HG03521 (cell line): ENCODE measurements around the gene CDYL.

Source experiments
- ATAC-seq: cut with Tn5 transposase; IDR thresholded peaks from one replicate; pipeline ENCODE4 v1.9.1; 2021; ENCODE audit warnings: mild to moderate bottlenecking, moderate library complexity; ENCODE audit not compliant: unreplicated experiment

Gene CDYL

GRCh38 chr6:4774296-4774695, 1.9 kb upstream of the CDYL start:
- ATAC-seq = no peak

DNA sequence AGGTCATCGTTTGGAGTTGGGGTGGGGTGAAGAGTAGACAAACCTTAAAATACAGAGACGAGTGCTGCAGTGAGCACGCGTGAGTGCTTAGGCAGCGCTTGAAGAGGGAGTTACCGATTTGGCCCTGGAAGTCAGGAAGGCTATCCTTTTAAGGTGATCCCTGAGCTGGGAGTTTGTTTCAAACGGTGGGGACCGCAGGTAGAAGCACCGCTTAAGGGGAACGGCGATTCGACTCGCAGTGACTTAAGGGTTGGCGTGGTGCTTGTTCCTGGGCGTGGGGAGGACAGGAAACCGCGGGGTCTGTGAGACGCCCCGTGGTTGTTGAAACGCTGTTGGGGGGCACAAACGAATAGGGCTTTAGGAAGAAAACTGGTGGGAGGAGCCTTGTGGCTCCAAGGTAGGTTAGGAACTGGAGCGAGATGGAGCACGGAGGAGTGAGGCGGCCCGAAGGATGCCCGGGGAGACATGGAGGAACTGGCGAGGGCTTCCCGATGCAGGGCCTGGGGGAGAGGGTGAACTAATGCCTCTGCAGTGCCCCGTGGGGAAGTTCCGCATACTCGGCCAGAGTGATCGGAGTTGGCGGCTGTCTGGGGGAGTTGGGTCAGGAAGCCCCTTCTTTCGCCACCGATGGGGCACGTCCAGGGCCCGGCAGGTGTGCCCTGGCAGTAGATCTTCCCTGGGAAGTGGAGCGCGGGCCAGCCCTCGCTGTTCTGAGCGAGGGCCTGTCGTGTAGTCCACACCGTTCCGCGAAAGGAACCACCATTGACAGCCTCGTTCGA, 1.3 kb upstream of the CDYL start:
- no peak for ATAC-seq

- peak; percentile 44 for ATAC-seq
Measured at GRCh38 chr6:4775494-4776130, 592 bp upstream of the CDYL start.

DNA sequence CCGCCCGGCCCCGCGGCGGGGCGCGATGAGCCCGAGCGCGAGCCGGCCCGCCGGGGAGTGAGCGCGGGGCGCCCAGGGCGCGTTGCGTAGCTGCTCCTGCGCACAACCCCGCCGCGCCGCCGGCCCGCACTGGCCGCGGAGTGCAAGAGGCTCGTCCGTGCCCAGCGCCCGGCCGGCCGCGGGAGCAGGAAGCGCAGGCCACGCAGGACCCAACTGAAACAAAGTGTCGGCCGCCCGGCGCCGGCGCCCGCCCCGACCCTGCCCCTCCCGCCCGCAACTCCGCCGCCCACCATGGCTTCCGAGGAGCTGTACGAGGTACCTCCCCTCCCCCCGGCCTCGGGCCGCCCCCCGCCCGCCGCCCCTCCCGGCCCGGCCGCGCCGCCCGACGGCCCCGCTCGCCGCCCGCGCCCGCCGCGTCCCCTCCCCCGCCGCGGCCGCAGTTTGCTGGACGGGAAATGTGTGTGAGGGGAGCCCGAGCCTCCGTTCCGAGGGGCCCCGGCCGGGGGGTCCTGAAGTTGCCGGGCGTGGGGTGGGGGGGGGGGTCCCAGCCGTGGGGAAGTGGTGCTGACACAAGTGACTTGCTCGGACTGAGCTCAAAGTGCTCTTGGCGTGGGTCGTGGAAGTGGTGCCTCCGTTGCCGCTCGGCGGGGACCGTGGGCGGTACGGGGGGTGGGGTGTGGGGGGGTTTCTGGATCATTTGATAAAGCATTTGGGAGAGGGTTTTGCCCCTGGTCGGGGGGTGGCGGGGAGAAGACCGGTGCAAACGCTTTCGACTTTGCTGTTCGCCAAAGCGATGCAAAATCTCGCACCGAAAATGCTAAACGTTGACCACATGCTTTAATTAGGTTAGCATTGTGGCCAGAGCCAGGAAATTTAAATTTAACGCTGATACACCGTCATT, 539 bp downstream of the CDYL start:
- peak; percentile 14 for ATAC-seq

DNA sequence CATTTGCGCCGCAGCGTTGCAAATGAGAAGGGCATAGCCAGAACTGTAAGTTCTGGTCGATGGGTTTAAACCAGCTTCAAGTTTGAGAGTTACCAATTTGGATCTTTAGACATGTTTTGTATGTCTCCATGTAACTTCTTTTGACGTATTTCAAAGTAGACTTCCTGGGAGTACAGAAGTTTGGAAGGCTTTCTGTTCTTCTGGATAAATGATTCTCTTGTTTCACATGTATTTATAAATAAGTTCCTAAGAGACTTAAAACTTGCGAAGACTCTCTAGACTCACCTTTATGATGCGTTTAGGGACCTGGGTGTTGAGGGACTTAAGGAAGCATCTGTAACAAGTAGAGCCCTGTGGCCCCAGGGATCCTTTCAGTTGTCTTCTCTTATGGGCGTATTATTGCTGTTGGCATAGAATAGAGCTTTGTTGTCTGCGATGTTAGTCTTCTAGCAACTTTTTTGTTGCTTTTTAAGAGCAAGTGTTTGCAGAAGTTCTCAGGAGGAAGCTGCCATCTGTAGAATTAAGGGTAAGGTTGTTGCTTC, 1.3 kb downstream of the CDYL start:
- no peak for ATAC-seq

DNA sequence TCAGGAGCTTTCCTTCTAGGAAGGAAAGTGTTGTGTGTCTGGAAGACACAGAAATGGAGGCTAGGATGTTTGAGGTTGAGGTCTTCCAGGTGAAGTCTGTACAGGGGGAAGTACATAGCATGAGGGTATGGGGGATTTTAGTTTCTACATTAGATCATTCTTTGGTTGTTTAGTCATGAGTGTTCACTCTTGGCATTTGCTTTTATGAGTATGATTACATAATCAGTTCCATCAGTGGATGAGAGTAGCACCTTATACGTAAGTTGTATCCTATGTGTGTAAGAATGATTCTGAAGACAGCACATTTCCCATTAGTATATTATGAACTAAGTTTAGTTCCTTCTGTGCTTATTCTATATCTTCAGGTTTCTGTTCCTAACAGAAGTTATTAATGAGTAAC, 1.9 kb downstream of the CDYL start:
- no peak for ATAC-seq

- ATAC-seq = no peak
Measured at GRCh38 chr6:4780360-4780812, 4.2 kb downstream of the CDYL start.

DNA sequence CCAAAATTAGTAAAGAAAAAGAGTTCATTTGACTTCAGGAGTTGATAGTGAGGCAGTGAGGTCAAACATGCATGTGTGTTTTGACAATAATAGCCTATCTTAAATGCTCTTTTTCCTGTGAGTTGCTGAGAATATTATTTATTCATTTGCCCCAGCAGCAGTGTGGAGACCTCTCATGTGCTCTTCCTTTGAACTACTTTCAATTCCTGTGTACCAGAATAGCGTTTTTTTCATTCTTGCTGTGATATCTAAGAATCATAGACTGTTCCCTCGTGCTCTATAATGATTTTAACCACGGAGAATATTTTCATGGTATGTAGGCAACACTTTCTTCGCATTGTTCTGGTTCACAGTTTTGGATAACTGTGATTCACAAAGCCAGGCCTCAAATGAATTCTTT, 5.2 kb downstream of the CDYL start:
- no peak for ATAC-seq

DNA sequence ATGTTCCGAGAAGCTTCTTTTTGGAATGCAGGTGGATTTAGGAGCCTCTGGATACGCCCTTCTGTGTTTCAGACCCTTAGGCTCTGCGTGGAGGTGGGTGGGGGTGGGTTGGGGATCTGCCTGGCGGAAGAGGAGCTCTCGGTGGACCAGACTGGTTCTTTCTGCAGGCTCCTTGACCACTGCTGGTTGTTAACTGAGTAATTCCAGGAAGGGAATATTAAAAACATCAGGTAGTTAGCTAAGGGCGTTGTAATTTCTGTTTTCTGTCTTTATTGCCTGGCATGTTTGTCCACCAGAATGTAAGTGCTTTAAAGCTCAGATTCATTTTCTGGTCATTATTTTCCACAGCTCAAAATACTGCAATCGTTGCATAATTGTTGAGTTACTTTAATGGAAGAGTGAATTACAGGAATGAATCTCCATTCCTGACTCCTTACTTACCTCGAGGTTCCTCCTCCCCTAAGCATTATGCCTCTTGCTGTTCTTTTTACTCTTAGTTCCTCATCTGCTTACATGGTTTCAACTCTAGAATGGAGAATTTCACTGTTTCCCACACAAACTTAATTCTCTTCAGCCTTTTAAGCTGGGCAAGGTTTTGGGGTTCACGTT, 5.9 kb downstream of the CDYL start:
- no peak for ATAC-seq

DNA sequence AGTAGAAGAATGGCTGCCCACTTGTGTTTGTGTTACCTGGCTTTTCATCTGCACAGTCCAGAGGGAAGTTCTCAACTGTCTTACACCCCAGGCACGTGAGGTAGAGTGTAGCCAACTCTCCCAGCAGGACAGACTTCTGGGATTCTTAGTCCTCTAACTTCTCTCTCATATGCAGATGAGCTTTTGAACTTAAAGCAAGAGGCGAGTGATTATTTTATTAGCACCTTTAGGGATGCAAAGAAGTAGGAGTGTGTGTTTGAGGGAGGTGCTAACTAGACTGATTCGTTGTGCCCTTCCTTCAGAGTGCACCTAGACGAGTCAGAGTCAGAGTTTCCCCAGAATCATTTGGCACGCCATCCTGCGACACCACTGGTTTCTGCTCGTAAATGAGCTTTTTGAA, 10.8 kb downstream of the CDYL start:
- no peak for ATAC-seq

GRCh38 chr6:4788482-4788881, 12.3 kb downstream of the CDYL start:
- ATAC-seq = no peak

- peak; percentile 88 for ATAC-seq
Measured at GRCh38 chr6:4788953-4789584, 12.9 kb downstream of the CDYL start.

DNA sequence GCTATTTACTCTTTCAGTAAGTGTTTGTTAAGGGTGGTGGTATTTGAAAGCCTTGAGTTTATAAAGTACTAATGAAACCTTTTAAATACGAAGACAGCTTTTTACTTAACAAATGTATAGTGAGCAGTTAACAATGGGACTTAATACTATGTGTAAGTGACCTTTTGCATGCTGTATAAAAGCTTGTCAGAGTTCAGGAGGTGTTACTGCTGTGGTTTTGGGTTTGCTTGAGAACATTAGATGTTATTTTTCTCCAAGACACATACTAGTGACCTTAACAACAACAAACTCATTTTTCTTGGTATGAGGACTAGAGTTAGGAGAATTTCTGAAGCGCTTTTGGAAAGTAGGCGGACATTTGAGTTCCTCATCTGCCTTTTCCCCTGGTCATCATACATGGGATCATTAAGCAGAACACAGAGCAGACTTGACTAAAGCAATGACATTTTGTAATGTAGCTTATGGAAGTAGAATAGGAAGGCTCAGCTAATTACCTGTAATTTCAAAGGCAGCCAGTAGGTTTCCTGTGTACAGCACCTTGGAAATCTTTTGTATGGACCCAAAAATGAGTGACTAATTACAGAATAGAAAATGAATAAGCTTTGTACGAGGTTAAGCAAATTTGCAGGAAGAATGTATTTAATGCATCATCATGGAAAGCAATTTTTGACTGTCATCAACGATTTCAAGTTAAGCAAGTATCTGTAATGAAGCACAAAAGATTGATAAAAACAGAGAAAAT, 14.1 kb downstream of the CDYL start:
- no peak for ATAC-seq

GRCh38 chr6:4794140-4794707, 18.0 kb downstream of the CDYL start:
- ATAC-seq = no peak

DNA sequence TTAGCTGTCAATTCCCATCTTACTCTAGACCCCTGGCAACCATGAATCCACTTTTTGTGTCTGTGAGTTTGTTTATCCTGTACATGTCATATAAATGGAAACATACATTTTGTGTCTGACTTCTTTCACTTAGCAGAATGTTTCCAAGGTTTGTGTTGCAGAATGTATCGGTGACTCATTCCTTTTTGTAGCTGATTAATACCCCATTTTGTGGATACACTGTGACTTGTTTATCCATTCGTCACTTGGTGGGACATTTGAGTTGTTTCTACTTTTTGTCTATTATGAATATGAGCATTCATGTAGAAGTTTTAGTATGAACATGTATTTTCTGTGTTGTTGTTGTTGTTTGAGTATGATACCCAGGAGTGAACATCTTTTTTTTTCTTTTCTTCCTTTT, 21.4 kb downstream of the CDYL start:
- ATAC-seq = no peak

DNA sequence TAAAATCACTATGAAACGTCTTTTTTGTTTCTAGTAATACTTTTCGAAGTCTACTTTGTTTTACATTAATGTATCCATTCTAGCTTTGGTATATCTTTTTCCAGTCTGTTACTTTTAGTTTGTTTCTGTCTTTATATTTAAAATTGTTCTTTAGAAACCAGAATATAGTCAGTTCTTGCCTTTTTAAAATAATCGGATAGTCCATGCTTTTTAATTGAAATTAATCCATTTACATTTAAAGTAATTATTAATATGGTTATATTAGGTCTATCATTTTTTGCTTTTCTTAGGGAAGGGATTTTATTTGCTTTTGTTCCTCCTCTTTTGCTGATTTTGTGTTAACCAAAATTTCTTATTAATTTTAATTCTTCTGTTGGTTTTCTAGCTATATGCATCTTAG, 23.7 kb downstream of the CDYL start:
- no peak for ATAC-seq

- ATAC-seq = no peak
Measured at GRCh38 chr6:4800662-4801061, 24.5 kb downstream of the CDYL start.

DNA sequence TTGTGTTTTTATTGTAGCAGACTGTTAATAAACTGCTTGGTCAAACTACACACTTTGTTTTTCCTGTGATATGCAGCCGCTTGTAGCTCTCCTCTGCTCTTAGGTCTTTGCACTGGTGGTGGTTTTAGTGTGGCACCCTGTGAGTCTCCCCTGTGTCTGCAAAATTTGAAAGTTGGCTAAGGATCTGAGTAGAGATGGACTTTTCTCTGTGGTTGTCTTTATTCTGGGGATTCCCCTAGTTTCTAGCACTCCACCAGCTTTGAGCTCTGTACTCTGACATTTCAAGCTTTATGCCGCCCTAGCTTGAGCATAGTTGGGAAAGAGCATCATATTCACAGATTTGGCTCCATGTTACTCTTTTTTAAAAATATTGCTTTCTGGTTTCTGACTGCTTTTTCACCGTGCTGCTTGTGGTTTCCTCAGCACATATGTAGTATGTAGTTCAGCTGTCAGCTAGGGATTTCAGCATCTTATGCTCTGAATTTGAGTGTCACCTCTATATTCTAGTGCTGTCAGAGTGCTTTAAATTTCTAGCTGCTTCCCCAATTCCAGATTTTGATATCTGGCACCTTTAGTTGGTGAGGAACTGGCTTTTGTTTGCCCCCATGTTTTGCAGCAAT, 25.4 kb downstream of the CDYL start:
- ATAC-seq = peak; percentile 55
